ENCODE measurements around the gene CHST5. TPM values are rescaled to one million over a fixed set of nuclear protein-coding genes. Genes with fewer than 3 reads are reported as not detected.

The CHST5 gene
- total and polyA plus RNA-seq, 9 of the 15 experiments (the other 6 are each of a cell fraction or from before 2014, with no cell fraction given) = 0.06 to 0.21 (median 0.14) TPM; not detected in 5

DNA sequence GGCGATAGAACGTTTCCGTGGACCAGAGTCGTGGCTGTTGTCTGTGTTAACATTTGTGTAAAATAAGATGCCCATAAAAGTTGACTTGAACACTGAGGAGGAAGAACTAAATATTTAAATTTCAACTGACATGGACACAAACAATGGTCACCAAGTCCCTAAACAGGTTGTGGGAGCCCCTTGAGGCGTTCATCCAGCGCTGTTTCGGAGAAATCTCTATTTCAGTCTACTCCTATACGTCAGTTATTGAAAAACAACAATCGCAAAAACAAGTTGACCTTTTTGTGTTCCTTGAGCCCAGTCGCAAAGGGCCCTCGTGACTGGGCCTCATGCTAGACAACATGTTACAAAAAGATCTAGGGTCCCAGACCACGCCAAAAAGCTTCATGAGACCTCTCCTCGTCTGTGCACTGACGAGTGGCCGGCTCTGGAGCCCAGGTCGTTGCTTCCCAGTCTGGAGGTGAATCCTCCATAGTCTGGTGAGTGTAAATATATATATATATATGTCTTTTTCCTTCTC, 20.6 kb upstream of the CHST5 start:
- Histone ChIP-seq H3K9me3 (replicated peaks; ENCODE audit: control insufficient read depth, insufficient read depth, low read depth, low read length) (no peaks in the 10 kb centered on the region), H3K4me3 (peak overlapping the region; percentile 64), H3K27me3 (ENCODE audit: control insufficient read depth in 2 of 2, insufficient read depth in 2 of 2, low read length in 2 of 2) (no peaks in the 10 kb centered on the region), H3K4me2 (ENCODE audit: insufficient read depth, low read length) (peak overlapping the region; percentile 88), H3K36me3 (ENCODE audit: control insufficient read depth, insufficient read depth, low read length) (no peaks in the 10 kb centered on the region; the same call in 2 of the 3 replicates), H3K9ac (ENCODE audit: insufficient read depth in 1 of 2, low read depth in 2 of 2, low read length in 2 of 2) (peak overlapping the region; percentile 63 to 93; a peak in 3 of 4 replicates), H3K27ac (ENCODE audit: extremely low read depth, low read depth, low read length) (peak overlapping the region; percentile 66), H3K4me1 (replicated peaks in 1 of 2; ENCODE audit: control insufficient read depth in 2 of 2, insufficient read depth in 2 of 2, low read length in 2 of 2) (peaks cover 17 to 26% of the 10 kb centered on the region in 2 experiments), H4K20me1 (replicated peaks; ENCODE audit: control insufficient read depth, insufficient read depth, low read length) (no peaks in the 10 kb centered on the region), H3K9me1 (ENCODE audit: control insufficient read depth, insufficient read depth, low read length) (no peaks in the 10 kb centered on the region), H2AFZ (ENCODE audit: low read depth, low read length) (peak overlapping the region; percentile 97), H3K79me2 (ENCODE audit: control insufficient read depth, insufficient read depth, low read length) (peaks cover 11% of the 10 kb centered on the region; the same call in 1 of the 3 replicates)
- no peak for FAIRE-seq
- DNase-seq (ENCODE audit: extremely low read depth in 1 of 4, low spot score in 3 of 4) = no peak
- WGBS (ENCODE audit: insufficient coverage, low coverage, missing lambda C conversion rate) = 17% methylated on average over 16 of the region's 16 CpGs
- CTCF ChIA-PET (ENCODE audit: low intra/inter-chr PET ratio) = no interaction called here
- no TSS peak for BruUV-seq (replicated peaks)
- intact Hi-C loops (cut with micrococcal nuclease) (no loop called here), in situ Hi-C loops (cut with MboI) (no loop called here)
- POLR2A ChIA-PET = interaction anchor here (0.6 to 1.6 kb wide), 5 partner anchors 13 to 123 kb away, joined by 3 to 7 read pairs (median 3); partner anchors contain the start of gene CFDP1
- ATAC-seq = no peak; the same call in 2 of the 3 replicates
- TF ChIP-seq SAP30 (IDR thresholded peaks at IDR 0.05; ENCODE audit: borderline replicate concordance, insufficient read depth, low read depth, low read length, poor library complexity, severe bottlenecking) = no peak
- 0 out of 2 replicates have a peak, but pooled peaks have one; percentile 4 for TF ChIP-seq POLR2AphosphoS5 (IDR thresholded peaks at IDR 0.05; ENCODE audit: control insufficient read depth, insufficient read depth, low read depth, low read length)
- TF ChIP-seq, protein P1, sequence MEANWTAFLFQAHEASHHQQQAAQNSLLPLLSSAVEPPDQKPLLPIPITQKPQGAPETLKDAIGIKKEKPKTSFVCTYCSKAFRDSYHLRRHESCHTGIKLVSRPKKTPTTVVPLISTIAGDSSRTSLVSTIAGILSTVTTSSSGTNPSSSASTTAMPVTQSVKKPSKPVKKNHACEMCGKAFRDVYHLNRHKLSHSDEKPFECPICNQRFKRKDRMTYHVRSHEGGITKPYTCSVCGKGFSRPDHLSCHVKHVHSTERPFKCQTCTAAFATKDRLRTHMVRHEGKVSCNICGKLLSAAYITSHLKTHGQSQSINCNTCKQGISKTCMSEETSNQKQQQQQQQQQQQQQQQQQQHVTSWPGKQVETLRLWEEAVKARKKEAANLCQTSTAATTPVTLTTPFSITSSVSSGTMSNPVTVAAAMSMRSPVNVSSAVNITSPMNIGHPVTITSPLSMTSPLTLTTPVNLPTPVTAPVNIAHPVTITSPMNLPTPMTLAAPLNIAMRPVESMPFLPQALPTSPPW (CRISPR knock-in tag; IDR thresholded peaks at IDR 0.05) = peak; percentile 42; the same call in 1 of the 2 replicates
- TF ChIP-seq IRF2 (CRISPR knock-in tag; IDR thresholded peaks at IDR 0.05) = no peak
- TF ChIP-seq, protein P2, sequence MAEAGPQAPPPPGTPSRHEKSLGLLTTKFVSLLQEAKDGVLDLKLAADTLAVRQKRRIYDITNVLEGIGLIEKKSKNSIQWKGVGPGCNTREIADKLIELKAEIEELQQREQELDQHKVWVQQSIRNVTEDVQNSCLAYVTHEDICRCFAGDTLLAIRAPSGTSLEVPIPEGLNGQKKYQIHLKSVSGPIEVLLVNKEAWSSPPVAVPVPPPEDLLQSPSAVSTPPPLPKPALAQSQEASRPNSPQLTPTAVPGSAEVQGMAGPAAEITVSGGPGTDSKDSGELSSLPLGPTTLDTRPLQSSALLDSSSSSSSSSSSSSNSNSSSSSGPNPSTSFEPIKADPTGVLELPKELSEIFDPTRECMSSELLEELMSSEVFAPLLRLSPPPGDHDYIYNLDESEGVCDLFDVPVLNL (CRISPR knock-in tag; IDR thresholded peaks at IDR 0.05; ENCODE audit: low read depth) = no peak
- TF ChIP-seq FOXK2 (conservative IDR thresholded peaks at IDR 0.05 in 1 of 2, IDR thresholded peaks at IDR 0.05 in 1 of 2; ENCODE audit: low read depth in 2 of 2) = peak in 1 of 2 experiments; percentile 81; a peak in 2 of 4 replicates
- TF ChIP-seq SREBF1 (IDR thresholded peaks at IDR 0.05; ENCODE audit: borderline replicate concordance, low read depth, low read length) = no peak
- TF ChIP-seq SP1 (CRISPR knock-in tag; IDR thresholded peaks at IDR 0.05) = 0 out of 2 replicates have a peak, but pooled peaks have one; percentile 14
- no peak for TF ChIP-seq ZNF316 (IDR thresholded peaks at IDR 0.05)
- TF ChIP-seq, protein P3, sequence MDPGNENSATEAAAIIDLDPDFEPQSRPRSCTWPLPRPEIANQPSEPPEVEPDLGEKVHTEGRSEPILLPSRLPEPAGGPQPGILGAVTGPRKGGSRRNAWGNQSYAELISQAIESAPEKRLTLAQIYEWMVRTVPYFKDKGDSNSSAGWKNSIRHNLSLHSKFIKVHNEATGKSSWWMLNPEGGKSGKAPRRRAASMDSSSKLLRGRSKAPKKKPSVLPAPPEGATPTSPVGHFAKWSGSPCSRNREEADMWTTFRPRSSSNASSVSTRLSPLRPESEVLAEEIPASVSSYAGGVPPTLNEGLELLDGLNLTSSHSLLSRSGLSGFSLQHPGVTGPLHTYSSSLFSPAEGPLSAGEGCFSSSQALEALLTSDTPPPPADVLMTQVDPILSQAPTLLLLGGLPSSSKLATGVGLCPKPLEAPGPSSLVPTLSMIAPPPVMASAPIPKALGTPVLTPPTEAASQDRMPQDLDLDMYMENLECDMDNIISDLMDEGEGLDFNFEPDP (CRISPR knock-in tag; IDR thresholded peaks at IDR 0.05) = no peak
- TF ChIP-seq ZBTB7A (IDR thresholded peaks at IDR 0.05; ENCODE audit: borderline replicate concordance, control insufficient read depth, low read depth, low read length) = no peak
- TF ChIP-seq POLR2B (IDR thresholded peaks at IDR 0.05; ENCODE audit: low read depth, partially characterized antibody) = peak; percentile 15
- TF ChIP-seq LCOR (CRISPR knock-in tag; IDR thresholded peaks at IDR 0.05) = 0 out of 2 replicates have a peak, but pooled peaks have one; percentile 3
- TF ChIP-seq ATF7 (IDR thresholded peaks at IDR 0.05) = 0 out of 2 replicates have a peak, but pooled peaks have one; percentile 6
- TF ChIP-seq NFYB (IDR thresholded peaks at IDR 0.05; ENCODE audit: extremely low read depth, insufficient read length) = peak; percentile 1
- peak; percentile 60; the same call in 1 of the 2 replicates for TF ChIP-seq POLR2H (tag; IDR thresholded peaks at IDR 0.05; ENCODE audit: low read depth)
- TF ChIP-seq RB1 (IDR thresholded peaks at IDR 0.05; ENCODE audit: low read depth) = peak; percentile 13; the same call in 1 of the 2 replicates
- no peak for TF ChIP-seq YBX1 (IDR thresholded peaks at IDR 0.05)

All from K562 (cell line).